Measurements from ENCODE around the gene NR6A1. TPM values are rescaled to one million over a fixed set of nuclear protein-coding genes. Genes with fewer than 3 reads are reported as not detected.

NR6A1 gene
- total and polyA plus RNA-seq, 2 of the 13 experiments (the other 11 are each of a cell fraction or from before 2014, with no cell fraction given): 28.1 to 31.5 TPM

DNA sequence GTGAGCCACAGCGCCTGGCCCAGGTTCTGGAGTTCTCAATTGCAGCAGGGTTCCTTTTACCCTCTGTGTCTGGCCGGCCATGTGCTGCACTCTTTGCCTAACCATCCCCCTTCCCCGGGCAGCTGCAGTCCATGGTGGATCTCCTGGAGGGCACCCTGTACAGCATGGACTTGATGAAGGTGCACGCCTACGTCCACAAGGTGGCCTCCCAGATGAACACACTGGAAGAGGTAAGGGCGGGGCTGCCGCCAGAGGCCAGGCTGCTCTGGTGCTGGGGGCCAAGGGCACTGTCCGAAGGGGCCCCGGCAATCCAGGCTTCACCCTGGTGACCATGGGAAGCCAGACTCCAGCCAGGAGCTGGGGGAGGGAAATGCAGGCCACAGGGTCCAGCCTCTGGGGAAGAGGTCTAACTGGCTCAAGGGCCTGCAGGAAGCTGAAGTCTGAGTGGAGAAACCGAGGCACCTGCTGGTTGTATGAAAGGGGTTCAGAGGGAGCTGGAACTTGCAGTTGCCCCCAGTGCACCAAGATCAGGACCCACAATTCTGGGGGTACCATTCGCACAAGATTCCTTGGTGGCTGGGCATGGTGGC lies 23.9 kb upstream of the NR6A1 start (continued):
- TF ChIP-seq ZSCAN31 (CRISPR knock-in tag; IDR thresholded peaks at IDR 0.05; ENCODE audit: low read depth) (0 out of 2 replicates have a peak, but pooled peaks have one; percentile 46), GATAD2A (CRISPR knock-in tag; IDR thresholded peaks at IDR 0.05) (peak; percentile 73), KLF9 (CRISPR knock-in tag; IDR thresholded peaks at IDR 0.05; ENCODE audit: low read depth) (no peak), RFX1 (IDR thresholded peaks at IDR 0.05) (no peak), ZNF737 (CRISPR knock-in tag; IDR thresholded peaks at IDR 0.05; ENCODE audit: borderline replicate concordance) (no peak), ZEB1 (IDR thresholded peaks at IDR 0.05; ENCODE audit: insufficient replicate concordance, low read depth) (peak; percentile 40), ZNF292 (CRISPR knock-in tag; IDR thresholded peaks at IDR 0.05; ENCODE audit: borderline replicate concordance, low read depth) (peak; percentile 56; the same call in 1 of the 2 replicates), ZMYM4 (CRISPR knock-in tag; IDR thresholded peaks at IDR 0.05) (peak; percentile 63), ZBTB7B (CRISPR knock-in tag; IDR thresholded peaks at IDR 0.05) (peak; percentile 77; the same call in 1 of the 2 replicates), ZNF350 (CRISPR knock-in tag; IDR thresholded peaks at IDR 0.05; ENCODE audit: borderline replicate concordance, low read depth) (peak; percentile 55; the same call in 1 of the 2 replicates), ZNF124 (CRISPR knock-in tag; IDR thresholded peaks at IDR 0.05) (peak; percentile 47; the same call in 1 of the 2 replicates), TCF7 (IDR thresholded peaks at IDR 0.05; ENCODE audit: low read depth) (no peak)
- TF ChIP-seq, protein P1, sequence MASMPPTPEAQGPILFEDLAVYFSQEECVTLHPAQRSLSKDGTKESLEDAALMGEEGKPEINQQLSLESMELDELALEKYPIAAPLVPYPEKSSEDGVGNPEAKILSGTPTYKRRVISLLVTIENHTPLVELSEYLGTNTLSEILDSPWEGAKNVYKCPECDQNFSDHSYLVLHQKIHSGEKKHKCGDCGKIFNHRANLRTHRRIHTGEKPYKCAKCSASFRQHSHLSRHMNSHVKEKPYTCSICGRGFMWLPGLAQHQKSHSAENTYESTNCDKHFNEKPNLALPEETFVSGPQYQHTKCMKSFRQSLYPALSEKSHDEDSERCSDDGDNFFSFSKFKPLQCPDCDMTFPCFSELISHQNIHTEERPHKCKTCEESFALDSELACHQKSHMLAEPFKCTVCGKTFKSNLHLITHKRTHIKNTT (CRISPR knock-in tag; IDR thresholded peaks at IDR 0.05): no peak
- TF ChIP-seq, protein P2, sequence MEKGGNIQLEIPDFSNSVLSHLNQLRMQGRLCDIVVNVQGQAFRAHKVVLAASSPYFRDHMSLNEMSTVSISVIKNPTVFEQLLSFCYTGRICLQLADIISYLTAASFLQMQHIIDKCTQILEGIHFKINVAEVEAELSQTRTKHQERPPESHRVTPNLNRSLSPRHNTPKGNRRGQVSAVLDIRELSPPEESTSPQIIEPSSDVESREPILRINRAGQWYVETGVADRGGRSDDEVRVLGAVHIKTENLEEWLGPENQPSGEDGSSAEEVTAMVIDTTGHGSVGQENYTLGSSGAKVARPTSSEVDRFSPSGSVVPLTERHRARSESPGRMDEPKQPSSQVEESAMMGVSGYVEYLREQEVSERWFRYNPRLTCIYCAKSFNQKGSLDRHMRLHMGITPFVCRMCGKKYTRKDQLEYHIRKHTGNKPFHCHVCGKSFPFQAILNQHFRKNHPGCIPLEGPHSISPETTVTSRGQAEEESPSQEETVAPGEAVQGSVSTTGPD (CRISPR knock-in tag; IDR thresholded peaks at IDR 0.05): peak; percentile 95
- TF ChIP-seq, protein P3, sequence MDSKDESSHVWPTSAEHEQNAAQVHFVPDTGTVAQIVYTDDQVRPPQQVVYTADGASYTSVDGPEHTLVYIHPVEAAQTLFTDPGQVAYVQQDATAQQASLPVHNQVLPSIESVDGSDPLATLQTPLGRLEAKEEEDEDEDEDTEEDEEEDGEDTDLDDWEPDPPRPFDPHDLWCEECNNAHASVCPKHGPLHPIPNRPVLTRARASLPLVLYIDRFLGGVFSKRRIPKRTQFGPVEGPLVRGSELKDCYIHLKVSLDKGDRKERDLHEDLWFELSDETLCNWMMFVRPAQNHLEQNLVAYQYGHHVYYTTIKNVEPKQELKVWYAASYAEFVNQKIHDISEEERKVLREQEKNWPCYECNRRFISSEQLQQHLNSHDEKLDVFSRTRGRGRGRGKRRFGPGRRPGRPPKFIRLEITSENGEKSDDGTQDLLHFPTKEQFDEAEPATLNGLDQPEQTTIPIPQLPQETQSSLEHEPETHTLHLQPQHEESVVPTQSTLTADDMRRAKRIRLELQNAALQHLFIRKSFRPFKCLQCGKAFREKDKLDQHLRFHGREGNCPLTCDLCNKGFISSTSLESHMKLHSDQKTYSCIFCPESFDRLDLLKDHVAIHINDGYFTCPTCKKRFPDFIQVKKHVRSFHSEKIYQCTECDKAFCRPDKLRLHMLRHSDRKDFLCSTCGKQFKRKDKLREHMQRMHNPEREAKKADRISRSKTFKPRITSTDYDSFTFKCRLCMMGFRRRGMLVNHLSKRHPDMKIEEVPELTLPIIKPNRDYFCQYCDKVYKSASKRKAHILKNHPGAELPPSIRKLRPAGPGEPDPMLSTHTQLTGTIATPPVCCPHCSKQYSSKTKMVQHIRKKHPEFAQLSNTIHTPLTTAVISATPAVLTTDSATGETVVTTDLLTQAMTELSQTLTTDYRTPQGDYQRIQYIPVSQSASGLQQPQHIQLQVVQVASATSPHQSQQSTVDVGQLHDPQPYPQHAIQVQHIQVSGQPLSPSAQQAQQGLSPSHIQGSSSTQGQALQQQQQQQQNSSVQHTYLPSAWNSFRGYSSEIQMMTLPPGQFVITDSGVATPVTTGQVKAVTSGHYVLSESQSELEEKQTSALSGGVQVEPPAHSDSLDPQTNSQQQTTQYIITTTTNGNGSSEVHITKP (CRISPR knock-in tag; IDR thresholded peaks at IDR 0.05; ENCODE audit: low read depth): 0 out of 2 replicates have a peak, but pooled peaks have one; percentile 56
- TF ChIP-seq, protein P4, sequence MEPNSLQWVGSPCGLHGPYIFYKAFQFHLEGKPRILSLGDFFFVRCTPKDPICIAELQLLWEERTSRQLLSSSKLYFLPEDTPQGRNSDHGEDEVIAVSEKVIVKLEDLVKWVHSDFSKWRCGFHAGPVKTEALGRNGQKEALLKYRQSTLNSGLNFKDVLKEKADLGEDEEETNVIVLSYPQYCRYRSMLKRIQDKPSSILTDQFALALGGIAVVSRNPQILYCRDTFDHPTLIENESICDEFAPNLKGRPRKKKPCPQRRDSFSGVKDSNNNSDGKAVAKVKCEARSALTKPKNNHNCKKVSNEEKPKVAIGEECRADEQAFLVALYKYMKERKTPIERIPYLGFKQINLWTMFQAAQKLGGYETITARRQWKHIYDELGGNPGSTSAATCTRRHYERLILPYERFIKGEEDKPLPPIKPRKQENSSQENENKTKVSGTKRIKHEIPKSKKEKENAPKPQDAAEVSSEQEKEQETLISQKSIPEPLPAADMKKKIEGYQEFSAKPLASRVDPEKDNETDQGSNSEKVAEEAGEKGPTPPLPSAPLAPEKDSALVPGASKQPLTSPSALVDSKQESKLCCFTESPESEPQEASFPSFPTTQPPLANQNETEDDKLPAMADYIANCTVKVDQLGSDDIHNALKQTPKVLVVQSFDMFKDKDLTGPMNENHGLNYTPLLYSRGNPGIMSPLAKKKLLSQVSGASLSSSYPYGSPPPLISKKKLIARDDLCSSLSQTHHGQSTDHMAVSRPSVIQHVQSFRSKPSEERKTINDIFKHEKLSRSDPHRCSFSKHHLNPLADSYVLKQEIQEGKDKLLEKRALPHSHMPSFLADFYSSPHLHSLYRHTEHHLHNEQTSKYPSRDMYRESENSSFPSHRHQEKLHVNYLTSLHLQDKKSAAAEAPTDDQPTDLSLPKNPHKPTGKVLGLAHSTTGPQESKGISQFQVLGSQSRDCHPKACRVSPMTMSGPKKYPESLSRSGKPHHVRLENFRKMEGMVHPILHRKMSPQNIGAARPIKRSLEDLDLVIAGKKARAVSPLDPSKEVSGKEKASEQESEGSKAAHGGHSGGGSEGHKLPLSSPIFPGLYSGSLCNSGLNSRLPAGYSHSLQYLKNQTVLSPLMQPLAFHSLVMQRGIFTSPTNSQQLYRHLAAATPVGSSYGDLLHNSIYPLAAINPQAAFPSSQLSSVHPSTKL (CRISPR knock-in tag; IDR thresholded peaks at IDR 0.05): peak; percentile 61
- TF ChIP-seq, protein P5, sequence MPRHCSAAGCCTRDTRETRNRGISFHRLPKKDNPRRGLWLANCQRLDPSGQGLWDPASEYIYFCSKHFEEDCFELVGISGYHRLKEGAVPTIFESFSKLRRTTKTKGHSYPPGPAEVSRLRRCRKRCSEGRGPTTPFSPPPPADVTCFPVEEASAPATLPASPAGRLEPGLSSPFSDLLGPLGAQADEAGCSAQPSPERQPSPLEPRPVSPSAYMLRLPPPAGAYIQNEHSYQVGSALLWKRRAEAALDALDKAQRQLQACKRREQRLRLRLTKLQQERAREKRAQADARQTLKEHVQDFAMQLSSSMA (CRISPR knock-in tag; IDR thresholded peaks at IDR 0.05): no peak
